HEK293 (cell line): ENCODE data around the gene GALNT13.
"Not testable (repeated sequence)": the region's sequence is repeated elsewhere in the genome, so short reads cannot be mapped to it uniquely, and the experiment has no call there.

Experiments used
- CTCF ChIA-PET: fragments of 350-600 bp; formaldehyde crosslinking; extraction: SDS; loops from one replicate; lab custom pipeline; 2021; ENCODE audit warnings: antibody characterized with exemption; lab: Yijun Ruan, JAX
- POLR2A ChIA-PET: fragments of 300-600 bp; formaldehyde crosslinking; extraction: SDS; loops from one replicate; lab custom pipeline; 2020; ENCODE audit warnings: antibody characterized with exemption, inconsistent platforms; lab: Yijun Ruan, JAX
- H3K27ac ChIP-seq: fragments of 200-500 bp; sonication (Bioruptor generic); 2 replicates; pipeline ENCODE4 v1.5.1; 2014; ENCODE audit warnings: low read depth, low read length, control low read depth, inconsistent platforms; ENCODE audit errors: extremely low read depth
- H3K36me3 ChIP-seq, 2 experiments: fragments of 200-500 bp in 1 of 2; sonication (Bioruptor generic) in 1 of 2; 1 replicate in 1 of 2; 2 replicates in 1 of 2; pipeline ENCODE4 v1.5.1; 2014 to 2017; ENCODE audit warnings: inconsistent platforms in 2 of 2, low read length in 2 of 2; ENCODE audit not compliant: control insufficient read depth in 2 of 2, insufficient read depth in 1 of 2
- H3K4me1 ChIP-seq: fragments of 200-500 bp; sonication (Bioruptor generic); 2 replicates; pipeline ENCODE4 v1.5.1; 2014; ENCODE audit warnings: mild to moderate bottlenecking, low read length, inconsistent platforms; ENCODE audit not compliant: control insufficient read depth, insufficient read depth
- H3K4me3 ChIP-seq: 2 replicates; pipeline ENCODE4 v1.5.1; 2011; ENCODE audit warnings: low read depth, mild to moderate bottlenecking, control low read depth, low read length, moderate library complexity
- H3K9me3 ChIP-seq: fragments of 200-500 bp; sonication (Bioruptor generic); 2 replicates; pipeline ENCODE4 v1.5.1; 2014; ENCODE audit warnings: low read depth, low read length, inconsistent platforms; ENCODE audit not compliant: control insufficient read depth, insufficient read depth
- KLF10 ChIP-seq: fragments of 450-650 bp; IDR thresholded peaks from 2 replicates; pipeline ENCODE4 v1.5.1; 2018; ENCODE audit warnings: missing biosample characterization, mild to moderate bottlenecking, missing genetic modification characterization
- REPIN1 ChIP-seq: fragments of 450-650 bp; formaldehyde crosslinking; IDR thresholded peaks from 2 replicates; pipeline ENCODE4 v1.5.1; 2017; ENCODE audit warnings: missing biosample characterization, missing genetic modification characterization, low read depth
- SP3 ChIP-seq: fragments of 450-650 bp; formaldehyde crosslinking; IDR thresholded peaks from 2 replicates; pipeline ENCODE4 v1.5.1; 2016; ENCODE audit warnings: missing biosample characterization, missing genetic modification characterization
- ZBTB11 ChIP-seq: fragments of 450-650 bp; formaldehyde crosslinking; conservative IDR thresholded peaks from 2 replicates; pipeline ENCODE4 v1.5.1; 2016; ENCODE audit warnings: low read depth, missing biosample characterization, missing genetic modification characterization
- ZBTB8A ChIP-seq: fragments of 450-650 bp; formaldehyde crosslinking; IDR thresholded peaks from 2 replicates; pipeline ENCODE4 v1.5.1; 2016; ENCODE audit warnings: missing biosample characterization, missing genetic modification characterization
- ZNF112 ChIP-seq: fragments of 450-650 bp; formaldehyde crosslinking; IDR thresholded peaks from 2 replicates; pipeline ENCODE4 v1.5.0; 2017; ENCODE audit warnings: missing biosample characterization, missing genetic modification characterization
- ZNF132 ChIP-seq: fragments of 450-650 bp; formaldehyde crosslinking; IDR thresholded peaks from 2 replicates; pipeline ENCODE4 v1.5.1; 2017; ENCODE audit warnings: missing biosample characterization, missing genetic modification characterization, borderline replicate concordance
- ZNF2 ChIP-seq: fragments of 450-650 bp; formaldehyde crosslinking; IDR thresholded peaks from 2 replicates; pipeline ENCODE4 v1.5.1; 2016; ENCODE audit warnings: missing biosample characterization, missing genetic modification characterization
- ZNF394 ChIP-seq: fragments of 450-650 bp; formaldehyde crosslinking; IDR thresholded peaks from 2 replicates; pipeline ENCODE4 v1.5.1; 2016; ENCODE audit warnings: missing biosample characterization, missing genetic modification characterization, mild to moderate bottlenecking, moderate library complexity, borderline replicate concordance
- ZNF426 ChIP-seq: fragments of 450-650 bp; formaldehyde crosslinking; IDR thresholded peaks from 2 replicates; pipeline ENCODE4 v1.5.1; 2017; ENCODE audit warnings: missing biosample characterization, missing genetic modification characterization, mild to moderate bottlenecking, inconsistent platforms, moderate library complexity
- ZNF555 ChIP-seq: fragments of 450-650 bp; formaldehyde crosslinking; conservative IDR thresholded peaks from 2 replicates; pipeline ENCODE4 v1.5.1; 2017; ENCODE audit warnings: missing biosample characterization, mild to moderate bottlenecking, missing genetic modification characterization, inconsistent platforms
- ZNF596 ChIP-seq: fragments of 450-650 bp; IDR thresholded peaks from 2 replicates; pipeline ENCODE4 v1.5.0; 2018; ENCODE audit warnings: missing biosample characterization, mild to moderate bottlenecking, missing genetic modification characterization, moderate library complexity
- ZNF623 ChIP-seq: fragments of 450-650 bp; formaldehyde crosslinking; IDR thresholded peaks from 2 replicates; pipeline ENCODE4 v1.5.1; 2016; ENCODE audit warnings: missing biosample characterization, missing genetic modification characterization
- ZNF629 ChIP-seq: fragments of 450-650 bp; formaldehyde crosslinking; IDR thresholded peaks from 2 replicates; pipeline ENCODE4 v1.5.1; 2017; ENCODE audit warnings: missing biosample characterization, missing genetic modification characterization
- ZNF654 ChIP-seq: fragments of 450-650 bp; formaldehyde crosslinking; IDR thresholded peaks from 2 replicates; pipeline ENCODE4 v1.5.1; 2016; ENCODE audit warnings: low read depth, missing biosample characterization, missing genetic modification characterization
- TF ChIP-seq, protein P1 (sequence below): fragments of 450-650 bp; formaldehyde crosslinking; IDR thresholded peaks from 2 replicates; pipeline ENCODE4 v1.5.1; 2016; ENCODE audit warnings: missing biosample characterization, missing genetic modification characterization, borderline replicate concordance
- TF ChIP-seq, protein P2 (sequence below): fragments of 450-650 bp; formaldehyde crosslinking; IDR thresholded peaks from 2 replicates; pipeline ENCODE4; 2016; ENCODE audit warnings: missing biosample characterization, missing genetic modification characterization
- TF ChIP-seq, protein P3 (sequence below): fragments of 450-650 bp; formaldehyde crosslinking; IDR thresholded peaks from 2 replicates; pipeline ENCODE4 v1.5.1; 2016; ENCODE audit warnings: missing biosample characterization, missing genetic modification characterization

GALNT13 gene

DNA sequence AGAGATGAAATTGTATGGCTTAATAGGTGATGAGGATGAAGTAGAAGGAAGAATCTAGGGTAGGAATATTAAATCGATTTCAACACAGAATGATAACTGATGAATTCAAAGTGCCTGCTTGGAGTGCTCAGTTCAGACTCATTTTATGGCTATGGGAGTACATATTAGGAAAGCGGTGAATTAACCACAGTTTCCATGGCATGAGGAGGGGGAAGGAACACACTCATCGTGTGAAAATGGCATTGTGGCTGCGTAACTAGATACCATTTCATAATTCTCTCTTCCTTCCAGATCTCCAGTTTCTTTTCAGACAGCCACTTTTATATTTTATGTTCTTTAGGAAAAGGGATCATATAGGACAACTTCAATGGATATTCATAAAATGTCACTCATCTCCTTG, 594.5 kb downstream of the GALNT13 start:
- ChIA-PET POLR2A (no interaction called here), CTCF (no interaction called here)
- H3K4me3 ChIP-seq, result no peak overlapping the region
- no peaks in the 10 kb centered on the region for H3K4me1 ChIP-seq
- no peaks in the 10 kb centered on the region for H3K9me3 ChIP-seq
- no peaks in the 10 kb centered on the region for H3K36me3 ChIP-seq
- H3K27ac ChIP-seq, result no peak overlapping the region
- no peak for TF ChIP-seq ZNF596 (tag by site-specific recombination)
- TF ChIP-seq, protein P1, sequence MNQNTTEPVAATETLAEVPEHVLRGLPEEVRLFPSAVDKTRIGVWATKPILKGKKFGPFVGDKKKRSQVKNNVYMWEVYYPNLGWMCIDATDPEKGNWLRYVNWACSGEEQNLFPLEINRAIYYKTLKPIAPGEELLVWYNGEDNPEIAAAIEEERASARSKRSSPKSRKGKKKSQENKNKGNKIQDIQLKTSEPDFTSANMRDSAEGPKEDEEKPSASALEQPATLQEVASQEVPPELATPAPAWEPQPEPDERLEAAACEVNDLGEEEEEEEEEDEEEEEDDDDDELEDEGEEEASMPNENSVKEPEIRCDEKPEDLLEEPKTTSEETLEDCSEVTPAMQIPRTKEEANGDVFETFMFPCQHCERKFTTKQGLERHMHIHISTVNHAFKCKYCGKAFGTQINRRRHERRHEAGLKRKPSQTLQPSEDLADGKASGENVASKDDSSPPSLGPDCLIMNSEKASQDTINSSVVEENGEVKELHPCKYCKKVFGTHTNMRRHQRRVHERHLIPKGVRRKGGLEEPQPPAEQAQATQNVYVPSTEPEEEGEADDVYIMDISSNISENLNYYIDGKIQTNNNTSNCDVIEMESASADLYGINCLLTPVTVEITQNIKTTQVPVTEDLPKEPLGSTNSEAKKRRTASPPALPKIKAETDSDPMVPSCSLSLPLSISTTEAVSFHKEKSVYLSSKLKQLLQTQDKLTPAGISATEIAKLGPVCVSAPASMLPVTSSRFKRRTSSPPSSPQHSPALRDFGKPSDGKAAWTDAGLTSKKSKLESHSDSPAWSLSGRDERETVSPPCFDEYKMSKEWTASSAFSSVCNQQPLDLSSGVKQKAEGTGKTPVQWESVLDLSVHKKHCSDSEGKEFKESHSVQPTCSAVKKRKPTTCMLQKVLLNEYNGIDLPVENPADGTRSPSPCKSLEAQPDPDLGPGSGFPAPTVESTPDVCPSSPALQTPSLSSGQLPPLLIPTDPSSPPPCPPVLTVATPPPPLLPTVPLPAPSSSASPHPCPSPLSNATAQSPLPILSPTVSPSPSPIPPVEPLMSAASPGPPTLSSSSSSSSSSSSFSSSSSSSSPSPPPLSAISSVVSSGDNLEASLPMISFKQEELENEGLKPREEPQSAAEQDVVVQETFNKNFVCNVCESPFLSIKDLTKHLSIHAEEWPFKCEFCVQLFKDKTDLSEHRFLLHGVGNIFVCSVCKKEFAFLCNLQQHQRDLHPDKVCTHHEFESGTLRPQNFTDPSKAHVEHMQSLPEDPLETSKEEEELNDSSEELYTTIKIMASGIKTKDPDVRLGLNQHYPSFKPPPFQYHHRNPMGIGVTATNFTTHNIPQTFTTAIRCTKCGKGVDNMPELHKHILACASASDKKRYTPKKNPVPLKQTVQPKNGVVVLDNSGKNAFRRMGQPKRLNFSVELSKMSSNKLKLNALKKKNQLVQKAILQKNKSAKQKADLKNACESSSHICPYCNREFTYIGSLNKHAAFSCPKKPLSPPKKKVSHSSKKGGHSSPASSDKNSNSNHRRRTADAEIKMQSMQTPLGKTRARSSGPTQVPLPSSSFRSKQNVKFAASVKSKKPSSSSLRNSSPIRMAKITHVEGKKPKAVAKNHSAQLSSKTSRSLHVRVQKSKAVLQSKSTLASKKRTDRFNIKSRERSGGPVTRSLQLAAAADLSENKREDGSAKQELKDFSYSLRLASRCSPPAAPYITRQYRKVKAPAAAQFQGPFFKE (tag by site-specific recombination), result no peak
- TF ChIP-seq ZNF555, result no peak
- no peak for TF ChIP-seq ZNF132 (tag by site-specific recombination)
- TF ChIP-seq ZNF2 (tag by site-specific recombination), result no peak
- TF ChIP-seq, protein P2, sequence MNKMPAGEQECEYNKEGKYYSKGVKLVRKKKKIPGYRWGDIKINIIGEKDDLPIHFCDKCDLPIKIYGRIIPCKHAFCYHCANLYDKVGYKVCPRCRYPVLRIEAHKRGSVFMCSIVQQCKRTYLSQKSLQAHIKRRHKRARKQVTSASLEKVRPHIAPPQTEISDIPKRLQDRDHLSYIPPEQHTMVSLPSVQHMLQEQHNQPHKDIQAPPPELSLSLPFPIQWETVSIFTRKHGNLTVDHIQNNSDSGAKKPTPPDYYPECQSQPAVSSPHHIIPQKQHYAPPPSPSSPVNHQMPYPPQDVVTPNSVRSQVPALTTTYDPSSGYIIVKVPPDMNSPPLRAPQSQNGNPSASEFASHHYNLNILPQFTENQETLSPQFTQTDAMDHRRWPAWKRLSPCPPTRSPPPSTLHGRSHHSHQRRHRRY (tag by site-specific recombination), result no peak
- TF ChIP-seq, all 188 proteins: peak for 0

DNA sequence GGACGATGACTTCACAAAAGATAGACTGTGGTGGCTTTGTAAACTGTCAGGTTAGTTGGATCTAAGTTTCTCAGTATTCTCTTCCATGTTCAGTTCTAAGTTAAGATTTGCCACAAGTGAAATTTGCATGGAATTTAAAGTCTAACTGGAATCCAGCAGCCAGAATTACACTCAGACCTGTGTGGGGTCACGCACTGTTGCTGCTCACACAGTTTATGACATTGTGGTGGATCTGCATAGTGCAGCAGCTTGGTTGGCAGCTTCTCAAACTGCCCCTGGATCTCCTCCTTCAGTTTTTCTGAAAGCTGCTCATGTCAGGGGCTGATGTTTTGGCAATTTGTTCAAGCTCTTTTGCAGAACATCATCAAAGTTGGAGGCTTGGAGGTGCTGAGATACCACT, 598.7 kb downstream of the GALNT13 start:
- Histone ChIP-seq H3K36me3 (no peaks in the 10 kb centered on the region), H3K4me1 (no peaks in the 10 kb centered on the region), H3K27ac (no peak overlapping the region), H3K4me3 (no peak overlapping the region), H3K9me3 (no peaks in the 10 kb centered on the region)
- TF ChIP-seq ZNF654 (no peak), REPIN1 (no peak), KLF10 (tag by site-specific recombination) (no peak), ZNF629 (no peak), SP3 (no peak), ZNF112 (no peak)
- TF ChIP-seq, protein P3, sequence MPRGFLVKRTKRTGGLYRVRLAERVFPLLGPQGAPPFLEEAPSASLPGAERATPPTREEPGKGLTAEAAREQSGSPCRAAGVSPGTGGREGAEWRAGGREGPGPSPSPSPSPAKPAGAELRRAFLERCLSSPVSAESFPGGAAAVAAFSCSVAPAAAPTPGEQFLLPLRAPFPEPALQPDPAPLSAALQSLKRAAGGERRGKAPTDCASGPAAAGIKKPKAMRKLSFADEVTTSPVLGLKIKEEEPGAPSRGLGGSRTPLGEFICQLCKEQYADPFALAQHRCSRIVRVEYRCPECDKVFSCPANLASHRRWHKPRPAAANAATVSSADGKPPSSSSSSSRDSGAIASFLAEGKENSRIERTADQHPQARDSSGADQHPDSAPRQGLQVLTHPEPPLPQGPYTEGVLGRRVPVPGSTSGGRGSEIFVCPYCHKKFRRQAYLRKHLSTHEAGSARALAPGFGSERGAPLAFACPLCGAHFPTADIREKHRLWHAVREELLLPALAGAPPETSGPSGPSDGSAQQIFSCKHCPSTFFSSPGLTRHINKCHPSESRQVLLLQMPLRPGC (tag by site-specific recombination), result no peak
- ChIA-PET CTCF (no interaction called here), POLR2A (no interaction called here)

DNA sequence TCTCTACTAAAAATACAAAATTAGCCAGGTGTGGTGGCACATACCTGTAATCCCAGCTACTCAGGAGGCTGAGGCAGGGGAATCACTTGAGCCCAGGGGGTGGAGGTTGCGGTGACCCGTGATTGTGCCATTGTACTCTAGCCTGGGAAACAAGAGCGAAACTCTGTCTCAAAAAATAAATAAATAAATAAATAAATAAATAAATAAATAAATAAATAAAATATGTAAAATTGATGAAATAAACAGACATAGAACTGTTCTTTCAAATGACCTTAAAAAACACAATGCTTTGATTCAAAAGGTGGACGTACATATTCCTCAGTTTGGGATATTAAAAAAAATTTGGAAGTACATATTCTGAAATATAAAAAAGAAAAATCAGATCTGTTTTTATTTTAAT, 599.8 kb downstream of the GALNT13 start:
- CTCF ChIA-PET, H3K27ac ChIP-seq, H3K36me3 ChIP-seq, POLR2A ChIA-PET, H3K4me3 ChIP-seq, H3K9me3 ChIP-seq, H3K4me1 ChIP-seq: not testable (repeated sequence)
- TF ChIP-seq ZNF623 (tag by site-specific recombination), result 0 out of 2 replicates have a peak, but pooled peaks have one; percentile 9
- 0 out of 2 replicates have a peak, but pooled peaks have one; percentile 19 for TF ChIP-seq ZBTB8A (tag by site-specific recombination)
- TF ChIP-seq ZNF394 (tag by site-specific recombination), result peak; percentile 56; the same call in 1 of the 2 replicates
- peak; percentile 31 for TF ChIP-seq ZNF555
- peak; percentile 66 for TF ChIP-seq ZBTB11 (tag by site-specific recombination)
- TF ChIP-seq ZNF426, result peak; percentile 49
